Activated T-cell treated with anti-CD3 and anti-CD28 coated beads for 24 hours (primary cell): ENCODE data around the gene PRPF8.

Experiments
- DNase-seq: peaks from one replicate; pipeline ENCODE4 v3.0.0-alpha.2; 2020; ENCODE audit warnings: low read depth

Gene PRPF8

GRCh38 chr17:1644493-1645206 is 40.0 kb downstream of the PRPF8 start:
- DNase-seq = no peak

GRCh38 chr17:1643999-1644492 is 40.6 kb downstream of the PRPF8 start:
- DNase-seq = no peak

- DNase-seq = no peak
Observed at GRCh38 chr17:1643293-1643998, 41.2 kb downstream of the PRPF8 start.

- DNase-seq = no peak
Observed at GRCh38 chr17:1641065-1641403, 43.6 kb downstream of the PRPF8 start.

- no peak for DNase-seq
Observed at GRCh38 chr17:1640329-1641064, 44.2 kb downstream of the PRPF8 start.

GRCh38 chr17:1639549-1640180 is 45.0 kb downstream of the PRPF8 start:
- no peak for DNase-seq

- DNase-seq = no peak
Observed at GRCh38 chr17:1638624-1639300, 45.9 kb downstream of the PRPF8 start.

- no peak for DNase-seq
Observed at GRCh38 chr17:1638171-1638590, 46.5 kb downstream of the PRPF8 start.

GRCh38 chr17:1636732-1637285 is 47.9 kb downstream of the PRPF8 start:
- no peak for DNase-seq

GRCh38 chr17:1635675-1636465 is 48.8 kb downstream of the PRPF8 start:
- DNase-seq = no peak

- DNase-seq = no peak
Observed at GRCh38 chr17:1634841-1635650, 49.6 kb downstream of the PRPF8 start.

- DNase-seq = no peak
Observed at GRCh38 chr17:1630662-1631061, 54.0 kb downstream of the PRPF8 start.

GRCh38 chr17:1629504-1630310 is 55.0 kb downstream of the PRPF8 start:
- peak; percentile 64 for DNase-seq

- peak; percentile 85 for DNase-seq
Observed at GRCh38 chr17:1628856-1629503, 55.7 kb downstream of the PRPF8 start.

- DNase-seq = peak; percentile 70
Observed at GRCh38 chr17:1627982-1628855, 56.4 kb downstream of the PRPF8 start, which contains the start of gene SLC43A2. SLC43A2 (minus strand) TSS chr17:1628834; CDS start chr17:1627874, 960 bp downstream.

GRCh38 chr17:1627182-1627981 is 57.3 kb downstream of the PRPF8 start:
- DNase-seq = no peak
